Subcutaneous adipose tissue (tissue), 4 donors: ENCODE results near the gene OR11G2. TPM values are rescaled to one million over a fixed set of nuclear protein-coding genes. Genes with fewer than 3 reads are reported as not detected.

ENCODE experiments used
- CTCF ChIP-seq: fragments of 450-650 bp; IDR thresholded peaks from one replicate; pipeline ENCODE4 v1.5.1; 2016; ENCODE audit warnings: low read depth, mild to moderate bottlenecking, control low read depth, antibody characterized with exemption, moderate library complexity
- total RNA-seq, 4 donors: library from RNA; depleted of rRNA; stranded (reverse); fragments of >200 nt; gene quantifications; one replicate each; pipeline ENCODE4 v1.1.0, GENCODE V29; 2016

The OR11G2 gene
- total RNA-seq, 4 donors from 2014 or later, result not detected

- no peak for TF ChIP-seq CTCF
Measured at GRCh38 chr14:20179218-20179617, 11.5 kb upstream of the OR11G2 start.

- no peak for TF ChIP-seq CTCF
Measured at GRCh38 chr14:20179880-20180279, 10.8 kb upstream of the OR11G2 start.

GRCh38 chr14:20180486-20180885, 10.2 kb upstream of the OR11G2 start:
- no peak for TF ChIP-seq CTCF

GRCh38 chr14:20184181-20184580, 6.5 kb upstream of the OR11G2 start:
- TF ChIP-seq CTCF, result no peak

- no peak for TF ChIP-seq CTCF
Measured at GRCh38 chr14:20191396-20191795, 700 bp downstream of the OR11G2 start.

GRCh38 chr14:20194101-20194500, 3.4 kb downstream of the OR11G2 start:
- TF ChIP-seq CTCF, result no peak

GRCh38 chr14:20195911-20196310, 5.2 kb downstream of the OR11G2 start:
- TF ChIP-seq CTCF, result no peak
